Ascending aorta (tissue), 2 donors: ENCODE results near the gene NFKBIA. TPM values are rescaled to one million over a fixed set of nuclear protein-coding genes. Genes with fewer than 3 reads are reported as not detected.

Experiments
- DNase-seq, 2 donors: peaks; one replicate each; pipeline ENCODE4 v3.0.0-alpha.2; 2019; ENCODE audit warnings: low spot score in 2 of 2
- H3K27ac ChIP-seq, 2 donors: fragments of 200-600 bp; sonication (generic); one replicate each; pipeline ENCODE4 v1.5.1; 2016 to 2017; ENCODE audit warnings: mild to moderate bottlenecking in 1 of 2
- H3K27me3 ChIP-seq: fragments of 200-600 bp; sonication (generic); one replicate; pipeline ENCODE4 v1.5.1; 2017
- H3K36me3 ChIP-seq, 2 donors: fragments of 200-600 bp; sonication (generic); one replicate each; pipeline ENCODE4 v1.5.1; 2016
- H3K4me1 ChIP-seq, 2 donors: fragments of 200-600 bp; sonication (generic); one replicate each; pipeline ENCODE4 v1.5.1; 2016 to 2017; ENCODE audit warnings: mild to moderate bottlenecking in 1 of 2
- H3K4me3 ChIP-seq, 2 donors: fragments of 200-600 bp; sonication (generic); one replicate each; pipeline ENCODE4 v1.5.1; 2016 to 2017; ENCODE audit warnings: mild to moderate bottlenecking in 1 of 2
- H3K9me3 ChIP-seq, 2 donors: fragments of 200-600 bp; sonication (generic); one replicate each; pipeline ENCODE4 v1.5.1; 2016
- CTCF ChIP-seq, 3 experiments: fragments of 200-600 bp in 2 of 3; fragments of 450-650 bp in 1 of 3; sonication (generic) in 2 of 3; IDR thresholded peaks; one replicate each; pipeline ENCODE4 v1.5.1; 2016 to 2019; ENCODE audit warnings: antibody characterized with exemption in 3 of 3, mild to moderate bottlenecking in 1 of 3, moderate library complexity in 1 of 3
- intact Hi-C: fragments of 100-400 bp; cut with DNase I; formaldehyde crosslinking; loops from one replicate; pipeline ENCODE4 v1.15.1; 2023
- total RNA-seq: library from RNA; depleted of rRNA; stranded (reverse); fragments of >200 nt; gene quantifications from one replicate; pipeline ENCODE4 v1.1.0, GENCODE V29; 2016

Gene NFKBIA
- total RNA-seq, 1 donor from 2014 or later: 944 TPM

GRCh38 chr14:35403114-35403602 lies 1.4 kb downstream of the NFKBIA start:
- peaks cover 23 to 41% of the 10 kb centered on the region in 2 donors for H3K4me1 ChIP-seq
- H3K27me3 ChIP-seq: no peaks in the 10 kb centered on the region
- peak overlapping the region; percentile 89 to 99 for H3K27ac ChIP-seq
- H3K4me3 ChIP-seq: peak overlapping the region; percentile 80 to 94
- TF ChIP-seq CTCF (IDR thresholded peaks at IDR 0.05): no peak
- DNase-seq: no peak
- H3K36me3 ChIP-seq: peaks cover 37 to 45% of the 10 kb centered on the region in 2 donors
- intact Hi-C loops: loop anchor here (1.0 to 10.0 kb wide), 7 partner anchors 18 to 868 kb away; partner anchors contain the start of genes BRMS1L, CFL2, EAPP and FAM177A1
- H3K9me3 ChIP-seq: no peaks in the 10 kb centered on the region

- no peaks in the 10 kb centered on the region for H3K27me3 ChIP-seq
- peaks cover 37 to 45% of the 10 kb centered on the region in 2 donors for H3K36me3 ChIP-seq
- intact Hi-C loops: loop anchor here (1.0 to 10.0 kb wide), 7 partner anchors 18 to 868 kb away; partner anchors contain the start of genes BRMS1L, CFL2, EAPP and FAM177A1
- H3K4me1 ChIP-seq: peaks cover 23 to 46% of the 10 kb centered on the region in 2 donors
- DNase-seq: no peak
- peak overlapping the region; percentile 89 to 99 for H3K27ac ChIP-seq
- TF ChIP-seq CTCF (IDR thresholded peaks at IDR 0.05): no peak
- H3K4me3 ChIP-seq: peak overlapping the region; percentile 80 to 94
- H3K9me3 ChIP-seq: no peaks in the 10 kb centered on the region
These were observed 2.0 kb downstream of the NFKBIA start for GRCh38 chr14:35402323-35403113.

GRCh38 chr14:35401422-35402265 lies 2.9 kb downstream of the NFKBIA start:
- TF ChIP-seq CTCF (IDR thresholded peaks at IDR 0.05): no peak
- intact Hi-C loops: loop anchor here (2.0 to 10.0 kb wide), 6 partner anchors 17 to 867 kb away; partner anchors contain the start of genes BRMS1L, CFL2, EAPP and FAM177A1
- peaks cover 23 to 46% of the 10 kb centered on the region in 2 donors for H3K4me1 ChIP-seq
- H3K27me3 ChIP-seq: no peaks in the 10 kb centered on the region
- H3K36me3 ChIP-seq: peaks cover 37 to 45% of the 10 kb centered on the region in 2 donors
- H3K4me3 ChIP-seq: peak overlapping the region; percentile 80 to 94
- no peaks in the 10 kb centered on the region for H3K9me3 ChIP-seq
- DNase-seq: no peak
- H3K27ac ChIP-seq: peak overlapping the region; percentile 89 to 99

GRCh38 chr14:35400648-35401421 lies 3.7 kb downstream of the NFKBIA start:
- H3K36me3 ChIP-seq: peaks cover 37 to 45% of the 10 kb centered on the region in 2 donors
- TF ChIP-seq CTCF (IDR thresholded peaks at IDR 0.05): no peak
- intact Hi-C loops: loop anchor here (5.0 to 10.0 kb wide), 4 partner anchors 354 to 866 kb away; partner anchors contain the start of genes BRMS1L, CFL2, EAPP and FAM177A1

More at GRCh38 chr14:35400648-35401421, 3.7 kb downstream of the NFKBIA start:
- H3K4me1 ChIP-seq: peaks cover 19 to 38% of the 10 kb centered on the region in 2 donors
- no peaks in the 10 kb centered on the region for H3K9me3 ChIP-seq
- no peak for DNase-seq
- H3K4me3 ChIP-seq: peak overlapping the region; percentile 80 to 94
- peak overlapping the region; percentile 89 to 99 for H3K27ac ChIP-seq
- no peaks in the 10 kb centered on the region for H3K27me3 ChIP-seq
